ENCODE measurements around the gene IFNA4.
"Not testable (repeated sequence)": the region's sequence is repeated elsewhere in the genome, so short reads cannot be mapped to it uniquely, and the experiment has no call there.

Gene IFNA4

GRCh38 chr9:21210311-21210710 is 22.9 kb upstream of the IFNA4 start:
- Histone ChIP-seq H3K9ac (ENCODE audit: low read length in 2 of 2) (no peak overlapping the region), H3K9me3 (ENCODE audit: control insufficient read depth in 2 of 2, low read length in 2 of 2) (no peaks in the 10 kb centered on the region), H3K36me3 (ENCODE audit: control insufficient read depth in 2 of 2, insufficient read depth in 2 of 2, low read length in 2 of 2) (no peaks in the 10 kb centered on the region), H3K27me3 (ENCODE audit: control insufficient read depth in 1 of 2, insufficient read depth in 2 of 2, low read length in 2 of 2) (no peaks in the 10 kb centered on the region), H3K4me1 (ENCODE audit: control insufficient read depth, insufficient read depth, low read length) (no peaks in the 10 kb centered on the region), H3K27ac (ENCODE audit: low read length) (no peak overlapping the region), H3K4me3 (ENCODE audit: low read length in 2 of 2) (no peak overlapping the region)

DNA sequence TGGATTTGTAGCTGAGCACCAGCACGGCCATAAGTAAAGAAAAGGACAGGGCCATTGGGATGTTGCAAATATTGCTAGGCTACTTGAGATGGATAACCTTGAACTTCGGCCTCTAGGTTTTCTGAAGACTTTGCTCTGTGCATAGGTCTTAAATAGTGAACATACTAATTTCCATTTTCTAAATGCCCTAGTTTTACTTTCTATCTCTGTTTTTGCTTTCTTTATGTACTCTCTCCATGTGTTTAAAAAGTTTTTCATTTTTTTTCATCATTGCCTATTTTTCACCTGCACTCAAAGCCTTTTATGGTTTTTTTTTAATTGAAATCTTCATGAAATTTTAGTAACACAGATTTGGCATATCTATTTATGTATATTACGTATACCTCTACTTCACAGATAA is 19.7 kb upstream of the IFNA4 start, which contains the start of gene IFNA10:
Gene IFNA10, minus strand, starts transcription at position 101 of the 400 bp plus-strand sequence. Its CDS starts 46 bp downstream, at position 55.
- not testable (repeated sequence) for H3K27me3 ChIP-seq (ENCODE audit: control insufficient read depth in 1 of 2, insufficient read depth in 2 of 2, low read length in 2 of 2); H3K9ac ChIP-seq (ENCODE audit: low read length in 2 of 2); H3K4me1 ChIP-seq (ENCODE audit: control insufficient read depth, insufficient read depth, low read length); H3K27ac ChIP-seq (ENCODE audit: low read length); H3K36me3 ChIP-seq (ENCODE audit: control insufficient read depth in 2 of 2, insufficient read depth in 2 of 2, low read length in 2 of 2); H3K4me3 ChIP-seq (ENCODE audit: low read length in 2 of 2); H3K9me3 ChIP-seq (ENCODE audit: control insufficient read depth in 2 of 2, low read length in 2 of 2)

- no peaks in the 10 kb centered on the region for H3K4me1 ChIP-seq (ENCODE audit: control insufficient read depth, insufficient read depth, low read length)
- H3K27ac ChIP-seq (ENCODE audit: low read length) = no peak overlapping the region
- no peak overlapping the region for H3K9ac ChIP-seq (ENCODE audit: low read length in 2 of 2)
- no peak overlapping the region for H3K4me3 ChIP-seq (ENCODE audit: low read length in 2 of 2)
- no peaks in the 10 kb centered on the region for H3K27me3 ChIP-seq (ENCODE audit: control insufficient read depth in 1 of 2, insufficient read depth in 2 of 2, low read length in 2 of 2)
- no peaks in the 10 kb centered on the region for H3K36me3 ChIP-seq (ENCODE audit: control insufficient read depth in 2 of 2, insufficient read depth in 2 of 2, low read length in 2 of 2)
- H3K9me3 ChIP-seq (ENCODE audit: control insufficient read depth in 2 of 2, low read length in 2 of 2) = no peaks in the 10 kb centered on the region
These were observed 17.8 kb upstream of the IFNA4 start for GRCh38 chr9:21205204-21205603.

DNA sequence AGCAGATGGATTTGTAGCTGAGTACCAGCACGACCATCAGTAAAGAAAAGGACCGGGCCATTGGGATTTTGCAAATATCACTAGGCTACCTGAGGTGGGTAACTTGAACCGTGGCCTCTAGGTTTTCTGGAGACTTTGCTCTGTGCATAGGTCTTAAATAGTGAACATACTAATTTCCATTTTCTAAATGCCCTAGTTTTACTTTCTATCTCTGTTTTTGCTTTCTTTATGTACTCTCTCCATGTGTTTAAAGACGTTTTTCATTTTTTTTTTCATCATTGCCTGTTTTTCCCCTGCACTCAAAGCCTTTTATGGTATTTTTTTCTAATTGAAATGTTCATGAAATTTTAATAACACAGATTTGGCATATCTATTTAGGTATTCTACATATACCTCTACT is 14.7 kb upstream of the IFNA4 start, which contains the start of gene IFNA7:
Gene IFNA7, minus strand, starts transcription at position 101 of the 400 bp plus-strand sequence. Its CDS starts 40 bp downstream, at position 61.
- H3K4me3 ChIP-seq (ENCODE audit: low read length in 2 of 2); H3K27ac ChIP-seq (ENCODE audit: low read length); H3K9ac ChIP-seq (ENCODE audit: low read length in 2 of 2); H3K36me3 ChIP-seq (ENCODE audit: control insufficient read depth in 2 of 2, insufficient read depth in 2 of 2, low read length in 2 of 2); H3K9me3 ChIP-seq (ENCODE audit: control insufficient read depth in 2 of 2, low read length in 2 of 2); H3K27me3 ChIP-seq (ENCODE audit: control insufficient read depth in 1 of 2, insufficient read depth in 2 of 2, low read length in 2 of 2); H3K4me1 ChIP-seq (ENCODE audit: control insufficient read depth, insufficient read depth, low read length): not testable (repeated sequence)

DNA sequence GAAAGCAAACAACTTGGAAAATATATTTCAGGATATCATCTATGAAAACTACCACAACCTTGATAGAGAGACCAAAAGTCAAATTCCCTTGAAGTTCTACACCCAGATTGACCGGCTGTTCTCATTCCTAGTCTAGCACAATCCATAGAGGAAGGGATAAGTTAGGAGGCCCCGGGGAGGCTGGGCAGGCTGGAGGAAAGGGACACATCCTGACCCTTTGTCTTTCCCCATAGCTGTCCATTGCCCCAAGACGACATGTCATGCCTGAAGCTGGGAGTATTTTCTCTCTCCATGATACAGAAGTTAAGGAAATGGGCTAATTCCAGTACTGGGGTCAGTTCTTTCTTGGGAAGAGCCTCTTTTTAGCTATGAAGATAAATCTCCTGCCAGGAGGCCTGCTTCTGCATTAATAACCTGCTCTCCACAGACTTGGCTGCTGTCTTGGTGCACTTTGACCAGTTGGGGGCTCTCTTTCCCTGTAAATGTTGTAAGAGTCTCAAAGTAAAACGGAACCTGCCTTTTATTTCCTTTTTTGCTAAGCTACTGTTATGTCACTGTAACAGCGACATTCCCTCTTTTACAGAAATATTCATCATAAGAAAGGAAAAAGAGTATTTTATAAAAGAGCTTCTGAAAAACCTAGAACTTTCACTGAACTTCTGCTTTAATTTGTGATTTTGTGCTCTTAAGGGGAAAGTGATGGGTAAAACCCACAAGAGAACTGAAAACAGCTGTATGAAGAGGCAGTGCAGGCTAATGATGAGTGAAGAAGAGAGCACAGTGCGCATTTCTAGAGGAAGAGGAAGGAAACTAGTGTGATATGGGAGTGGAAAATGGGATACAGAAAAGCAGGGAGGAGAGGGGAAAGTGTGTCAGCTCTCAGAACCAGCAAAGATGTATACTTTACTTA is 7.7 kb upstream of the IFNA4 start:
- H3K9me3 ChIP-seq (ENCODE audit: control insufficient read depth in 2 of 2, low read length in 2 of 2); H3K36me3 ChIP-seq (ENCODE audit: control insufficient read depth in 2 of 2, insufficient read depth in 2 of 2, low read length in 2 of 2); H3K9ac ChIP-seq (ENCODE audit: low read length in 2 of 2); H3K4me1 ChIP-seq (ENCODE audit: control insufficient read depth, insufficient read depth, low read length); H3K27me3 ChIP-seq (ENCODE audit: control insufficient read depth in 1 of 2, insufficient read depth in 2 of 2, low read length in 2 of 2); H3K27ac ChIP-seq (ENCODE audit: low read length): not testable (repeated sequence)
- peak overlapping the region in 1 of 2 donors; percentile 15 for H3K4me3 ChIP-seq (ENCODE audit: low read length in 2 of 2)

DNA sequence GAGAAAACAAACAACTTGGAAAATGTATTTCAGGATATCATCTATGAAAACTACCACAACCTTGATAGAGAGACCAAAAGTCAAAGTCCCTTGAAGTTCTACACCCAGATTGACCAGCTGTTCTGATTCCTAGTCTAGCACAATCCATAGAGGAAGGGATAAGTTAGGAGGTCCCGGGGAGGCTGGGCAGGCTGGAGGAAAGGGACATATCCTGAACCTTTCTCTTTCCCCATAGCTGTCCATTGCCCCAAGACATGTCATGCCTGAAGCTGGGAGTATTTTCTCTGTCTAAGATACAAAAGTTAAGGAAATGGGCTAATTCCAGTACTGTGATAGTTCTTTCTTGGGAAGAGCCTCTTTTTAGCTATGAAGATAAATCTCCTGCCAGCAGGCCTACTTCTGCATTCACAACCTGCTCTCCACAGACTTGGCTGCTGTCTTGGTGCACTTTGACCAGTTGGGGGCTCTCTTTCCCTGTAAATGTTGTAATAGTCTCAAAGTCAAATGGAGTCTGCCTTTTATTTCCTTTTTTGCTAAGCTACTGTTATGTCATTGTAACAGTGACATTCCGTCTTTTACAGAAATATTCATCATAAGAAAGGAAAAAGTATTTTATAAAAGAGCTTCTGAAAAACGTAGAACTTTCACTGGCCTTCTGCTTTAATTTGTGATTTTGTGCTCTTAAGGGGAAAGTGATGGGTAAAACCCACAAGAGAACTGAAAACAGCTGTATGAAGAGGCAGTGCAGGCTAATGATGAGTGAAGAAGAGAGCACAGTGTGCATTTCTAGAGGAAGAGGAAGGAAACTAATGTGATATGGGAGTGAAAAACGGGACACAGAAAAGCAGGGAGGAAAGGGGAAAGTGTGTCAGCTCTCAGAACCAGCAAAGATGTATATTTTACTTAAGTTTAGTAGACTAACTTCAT is 4.3 kb downstream of the IFNA4 start:
- not testable (repeated sequence) for H3K9me3 ChIP-seq (ENCODE audit: control insufficient read depth in 2 of 2, low read length in 2 of 2); H3K27me3 ChIP-seq (ENCODE audit: control insufficient read depth in 1 of 2, insufficient read depth in 2 of 2, low read length in 2 of 2); H3K36me3 ChIP-seq (ENCODE audit: control insufficient read depth in 2 of 2, insufficient read depth in 2 of 2, low read length in 2 of 2); H3K4me1 ChIP-seq (ENCODE audit: control insufficient read depth, insufficient read depth, low read length); H3K4me3 ChIP-seq (ENCODE audit: low read length in 2 of 2); H3K27ac ChIP-seq (ENCODE audit: low read length); H3K9ac ChIP-seq (ENCODE audit: low read length in 2 of 2)

GRCh38 chr9:21174671-21175070 is 12.7 kb downstream of the IFNA4 start:
- Histone ChIP-seq H3K36me3 (ENCODE audit: control insufficient read depth in 2 of 2, insufficient read depth in 2 of 2, low read length in 2 of 2) (no peaks in the 10 kb centered on the region), H3K4me1 (ENCODE audit: control insufficient read depth, insufficient read depth, low read length) (no peaks in the 10 kb centered on the region)

GRCh38 chr9:21172156-21172555 is 15.2 kb downstream of the IFNA4 start:
- no peaks in the 10 kb centered on the region for H3K9me3 ChIP-seq (ENCODE audit: control insufficient read depth in 2 of 2, low read length in 2 of 2)
- no peak overlapping the region for H3K9ac ChIP-seq (ENCODE audit: low read length in 2 of 2)
- no peaks in the 10 kb centered on the region for H3K4me1 ChIP-seq (ENCODE audit: control insufficient read depth, insufficient read depth, low read length)
- H3K36me3 ChIP-seq (ENCODE audit: control insufficient read depth in 2 of 2, insufficient read depth in 2 of 2, low read length in 2 of 2) = no peaks in the 10 kb centered on the region
- H3K27ac ChIP-seq (ENCODE audit: low read length) = no peak overlapping the region
- no peaks in the 10 kb centered on the region for H3K27me3 ChIP-seq (ENCODE audit: control insufficient read depth in 1 of 2, insufficient read depth in 2 of 2, low read length in 2 of 2)
- no peak overlapping the region for H3K4me3 ChIP-seq (ENCODE audit: low read length in 2 of 2)

More at GRCh38 chr9:21174671-21175070, 12.7 kb downstream of the IFNA4 start:
- H3K4me3 ChIP-seq (ENCODE audit: low read length in 2 of 2) = no peak overlapping the region
- no peak overlapping the region for H3K9ac ChIP-seq (ENCODE audit: low read length in 2 of 2)
- H3K27ac ChIP-seq (ENCODE audit: low read length) = no peak overlapping the region
- H3K27me3 ChIP-seq (ENCODE audit: control insufficient read depth in 1 of 2, insufficient read depth in 2 of 2, low read length in 2 of 2) = no peaks in the 10 kb centered on the region
- H3K9me3 ChIP-seq (ENCODE audit: control insufficient read depth in 2 of 2, low read length in 2 of 2) = no peaks in the 10 kb centered on the region

DNA sequence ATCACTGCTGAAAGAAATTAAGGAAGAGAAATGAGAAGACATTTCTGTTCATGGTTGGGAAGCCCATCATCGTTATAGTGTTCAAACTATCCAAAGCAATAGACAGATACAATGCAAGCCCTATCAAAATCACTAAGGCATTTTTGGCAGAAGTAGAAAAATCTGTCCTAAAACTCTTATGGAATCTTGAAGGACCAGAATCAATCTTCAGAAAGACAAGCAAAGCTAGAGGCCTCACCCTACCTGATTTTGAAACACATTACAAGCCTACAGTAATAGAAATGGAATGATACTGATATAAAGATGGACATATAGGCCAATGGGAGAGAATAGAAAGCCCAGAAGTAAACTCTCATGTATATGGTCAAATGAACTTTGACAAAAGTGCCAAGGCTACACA is 16.0 kb downstream of the IFNA4 start:
- no peaks in the 10 kb centered on the region for H3K27me3 ChIP-seq (ENCODE audit: control insufficient read depth in 1 of 2, insufficient read depth in 2 of 2, low read length in 2 of 2)
- H3K9me3 ChIP-seq (ENCODE audit: control insufficient read depth in 2 of 2, low read length in 2 of 2) = no peaks in the 10 kb centered on the region
- no peaks in the 10 kb centered on the region for H3K36me3 ChIP-seq (ENCODE audit: control insufficient read depth in 2 of 2, insufficient read depth in 2 of 2, low read length in 2 of 2)
- no peak overlapping the region for H3K27ac ChIP-seq (ENCODE audit: low read length)
- no peak overlapping the region for H3K9ac ChIP-seq (ENCODE audit: low read length in 2 of 2)
- no peaks in the 10 kb centered on the region for H3K4me1 ChIP-seq (ENCODE audit: control insufficient read depth, insufficient read depth, low read length)
- no peak overlapping the region for H3K4me3 ChIP-seq (ENCODE audit: low read length in 2 of 2)

DNA sequence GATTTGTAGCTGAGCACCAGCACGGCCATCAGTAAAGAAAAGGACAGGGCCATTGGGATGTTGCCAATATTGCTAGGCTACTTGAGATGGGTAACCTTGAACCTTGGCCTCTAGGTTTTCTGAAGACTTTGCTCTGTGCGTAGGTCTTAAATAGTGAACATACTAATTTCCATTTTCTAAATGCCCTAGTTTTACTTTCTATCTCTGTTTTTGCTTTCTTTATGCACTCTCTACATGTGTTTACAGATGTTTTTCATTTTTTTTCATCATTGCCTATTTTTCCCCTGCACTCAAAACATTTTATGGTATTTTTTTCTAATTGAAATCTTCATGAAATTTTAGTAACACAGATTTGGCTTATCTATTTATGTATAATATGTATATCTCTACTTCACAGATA is 20.8 kb downstream of the IFNA4 start, which contains the start of gene IFNA21:
Gene IFNA21, minus strand, starts transcription at position 101 of the 400 bp plus-strand sequence. Its CDS starts 48 bp downstream, at position 53.
- H3K9me3 ChIP-seq (ENCODE audit: control insufficient read depth in 2 of 2, low read length in 2 of 2); H3K4me3 ChIP-seq (ENCODE audit: low read length in 2 of 2); H3K27me3 ChIP-seq (ENCODE audit: control insufficient read depth in 1 of 2, insufficient read depth in 2 of 2, low read length in 2 of 2); H3K27ac ChIP-seq (ENCODE audit: low read length); H3K9ac ChIP-seq (ENCODE audit: low read length in 2 of 2); H3K4me1 ChIP-seq (ENCODE audit: control insufficient read depth, insufficient read depth, low read length); H3K36me3 ChIP-seq (ENCODE audit: control insufficient read depth in 2 of 2, insufficient read depth in 2 of 2, low read length in 2 of 2): not testable (repeated sequence)

Data from stomach smooth muscle (tissue), 2 donors.